HG03432 (cell line): Measurements from ENCODE around the gene CXADR.

ENCODE experiments used
- ATAC-seq: cut with Tn5 transposase; IDR thresholded peaks from one replicate; pipeline ENCODE4 v1.9.1; 2021; ENCODE audit warnings: mild to moderate bottlenecking, moderate library complexity; ENCODE audit not compliant: unreplicated experiment

CXADR gene

DNA sequence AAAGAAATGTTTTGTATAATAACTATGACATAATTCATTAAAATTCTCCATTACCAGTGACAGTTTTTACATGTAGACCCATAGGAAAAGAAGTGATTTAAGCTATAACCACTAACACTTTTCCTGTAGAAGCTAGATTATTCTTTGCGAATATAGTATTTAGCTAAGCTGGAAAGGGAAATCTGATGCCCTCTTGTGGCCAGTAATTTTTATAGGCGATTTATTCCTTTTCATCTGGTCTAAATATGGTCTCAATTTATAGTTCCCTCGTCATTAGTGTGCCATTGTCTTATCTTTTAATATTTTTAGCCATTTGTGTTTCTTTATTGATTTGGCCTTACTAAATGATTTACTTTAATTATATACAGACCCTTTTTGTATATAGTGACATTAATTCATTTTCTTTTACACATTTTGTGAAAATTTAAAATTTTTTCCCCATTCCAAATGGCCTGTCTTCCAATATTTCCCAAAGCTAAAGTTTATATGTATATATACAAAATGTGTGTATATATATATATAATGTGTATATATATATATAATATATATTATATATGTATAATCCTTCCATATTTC lies 73.1 kb downstream of the CXADR start:
- no peak for ATAC-seq

DNA sequence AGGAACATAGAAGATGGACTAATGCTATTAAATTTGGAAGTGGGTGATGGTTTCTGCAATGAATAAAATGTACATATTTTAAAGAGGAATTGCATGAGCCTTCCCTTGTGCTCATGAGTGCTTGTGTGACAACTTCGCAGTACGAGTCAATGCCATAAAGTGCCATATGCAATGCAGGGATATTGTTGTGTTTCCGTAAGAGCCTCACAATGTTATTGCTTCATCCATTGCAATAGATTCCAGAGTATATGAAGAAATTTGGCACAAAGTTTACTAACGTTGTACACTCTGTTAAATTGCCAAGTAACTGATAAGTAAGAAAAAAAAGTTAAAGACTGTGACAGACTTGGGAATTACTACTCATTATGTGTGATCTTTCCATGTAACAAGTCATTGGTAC lies 77.6 kb downstream of the CXADR start:
- ATAC-seq = no peak

DNA sequence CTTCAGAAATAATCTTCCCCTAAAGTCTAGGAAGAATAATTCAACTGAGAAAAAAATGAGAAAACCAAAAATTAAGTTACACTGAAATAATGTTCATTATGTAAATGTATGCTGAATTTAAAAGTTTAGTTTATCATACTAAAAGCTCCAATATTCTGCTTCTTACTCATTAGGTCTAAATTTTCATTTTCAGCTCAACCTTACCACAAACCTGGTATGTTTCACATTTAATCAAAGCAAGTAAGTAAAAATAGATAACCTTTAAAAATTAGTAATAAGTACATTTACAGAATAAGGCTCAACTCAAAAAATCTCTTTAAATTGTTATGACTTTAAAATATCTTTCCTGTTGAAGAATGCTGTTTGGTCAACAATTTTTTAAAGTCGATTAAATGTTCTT lies 84.8 kb downstream of the CXADR start:
- ATAC-seq = peak; percentile 31

DNA sequence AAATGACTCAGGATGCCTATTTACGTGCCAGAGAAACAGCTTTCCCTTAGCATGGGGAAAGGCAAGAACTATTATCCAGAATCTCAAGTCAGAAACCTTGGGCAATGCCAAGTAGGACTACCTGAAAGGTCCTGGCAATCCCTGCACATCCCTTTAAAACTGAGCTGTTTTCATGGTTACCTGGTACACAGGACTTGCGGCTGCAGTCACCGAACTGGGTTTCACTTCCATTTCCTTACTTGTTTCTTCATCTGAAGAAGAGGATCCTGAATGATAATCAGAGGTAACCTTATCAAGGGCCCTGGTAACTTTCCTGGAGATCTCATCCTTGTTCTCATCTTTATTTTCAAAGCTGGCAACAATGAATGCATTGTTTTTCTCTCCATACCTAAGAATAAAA lies 85.6 kb downstream of the CXADR start:
- ATAC-seq = peak; percentile 90

DNA sequence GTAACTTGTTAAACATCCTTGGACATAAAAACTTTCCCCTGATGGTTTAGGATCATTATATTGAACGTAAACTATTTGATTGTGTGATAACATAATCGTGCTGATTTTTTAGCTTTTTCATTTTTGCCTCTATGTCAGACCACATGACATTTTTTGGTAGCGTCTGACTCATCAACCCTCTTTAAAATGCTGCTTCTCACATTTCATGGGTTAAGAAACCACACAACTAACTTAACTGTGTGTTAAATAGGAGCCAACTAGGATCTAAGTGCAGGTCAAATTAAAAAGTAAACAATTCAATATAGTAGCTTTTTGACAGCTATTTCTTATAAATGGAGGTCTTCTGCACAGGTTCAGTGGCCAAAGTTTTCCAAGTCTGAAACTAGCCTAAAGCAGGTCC lies 90.0 kb downstream of the CXADR start:
- no peak for ATAC-seq

DNA sequence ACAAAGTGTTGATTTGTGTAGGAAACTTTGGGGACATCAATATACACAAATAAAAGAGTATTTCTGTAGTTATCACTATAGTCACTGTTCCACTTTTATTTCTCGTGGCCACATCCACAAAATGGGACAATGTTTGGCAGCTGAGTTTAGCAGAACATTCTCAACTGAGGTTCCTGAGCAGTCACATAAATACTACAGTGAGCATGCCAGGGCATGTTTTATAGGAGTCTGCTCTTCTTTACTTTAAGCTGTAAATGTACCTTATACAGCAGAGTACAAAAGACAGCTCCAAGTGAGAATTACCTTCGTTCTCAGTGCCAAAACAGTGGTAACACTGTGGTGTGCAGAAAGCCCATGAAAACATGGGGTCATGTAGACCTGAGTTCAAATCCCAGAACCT lies 94.8 kb downstream of the CXADR start:
- no peak for ATAC-seq

DNA sequence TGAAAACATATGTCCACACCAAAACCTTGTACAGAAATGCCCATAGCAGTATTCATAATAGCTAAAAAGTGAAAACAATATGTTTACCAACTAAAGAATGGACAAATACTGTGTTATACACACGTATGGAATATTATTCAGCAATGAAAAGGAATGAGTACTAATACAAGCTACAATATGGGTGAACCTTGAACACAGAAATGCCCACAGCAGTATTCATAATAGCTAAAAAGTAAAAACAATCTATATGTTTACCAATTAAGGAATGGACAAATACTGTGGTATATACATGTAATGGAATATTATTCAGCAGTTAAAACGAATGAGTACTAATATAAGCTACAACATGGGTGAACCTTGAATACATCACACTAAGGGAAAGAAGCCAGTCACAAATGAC lies 96.8 kb downstream of the CXADR start:
- no peak for ATAC-seq

DNA sequence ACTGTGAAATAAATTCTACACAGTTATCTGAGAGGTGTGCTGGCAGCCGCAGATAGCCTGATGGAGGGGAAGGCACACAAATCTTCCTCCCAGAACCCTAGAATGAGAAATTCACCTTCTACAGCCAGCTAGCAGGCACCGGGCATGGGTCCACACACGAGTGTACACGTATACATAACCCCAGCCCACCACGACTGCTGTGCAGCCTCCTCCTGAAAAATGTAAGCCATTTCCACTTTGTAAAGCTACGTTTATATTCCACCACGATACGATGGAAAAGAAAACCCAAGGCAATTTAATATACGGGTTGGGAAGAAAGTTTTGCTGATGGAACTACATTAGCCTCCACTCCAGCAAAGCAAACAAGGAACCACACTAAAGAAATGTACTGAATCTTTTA lies 98.1 kb downstream of the CXADR start:
- ATAC-seq = no peak

DNA sequence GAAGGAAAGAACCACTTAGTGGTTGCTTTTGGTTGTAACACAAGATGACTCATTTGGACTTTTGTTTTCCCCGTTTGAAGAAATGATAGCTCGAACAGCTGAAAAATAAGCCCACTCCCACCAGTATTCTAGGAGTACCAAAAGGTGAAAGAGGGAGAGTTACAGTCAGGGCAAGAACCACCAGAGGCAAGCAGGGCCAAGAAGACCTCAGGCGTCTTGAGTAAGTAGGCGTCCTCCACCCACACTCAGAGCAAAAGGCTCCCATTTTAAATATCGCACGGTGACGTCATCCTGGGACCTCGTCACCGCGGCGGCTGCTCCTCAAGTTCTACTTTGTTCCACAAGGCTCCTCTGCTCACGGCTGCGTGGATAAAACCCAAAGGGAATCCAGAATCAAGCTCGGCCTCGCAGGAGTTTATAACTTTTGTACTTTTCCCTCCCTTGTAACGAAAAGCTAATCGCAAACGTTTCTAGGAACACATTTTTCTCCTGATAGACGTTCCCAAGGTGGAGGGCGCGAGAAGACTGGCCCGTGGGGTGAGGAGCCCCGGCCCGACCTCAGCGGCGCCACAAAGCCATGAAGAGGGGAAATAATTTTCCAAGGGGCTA lies 98.7 kb downstream of the CXADR start:
- ATAC-seq = peak; percentile 64

DNA sequence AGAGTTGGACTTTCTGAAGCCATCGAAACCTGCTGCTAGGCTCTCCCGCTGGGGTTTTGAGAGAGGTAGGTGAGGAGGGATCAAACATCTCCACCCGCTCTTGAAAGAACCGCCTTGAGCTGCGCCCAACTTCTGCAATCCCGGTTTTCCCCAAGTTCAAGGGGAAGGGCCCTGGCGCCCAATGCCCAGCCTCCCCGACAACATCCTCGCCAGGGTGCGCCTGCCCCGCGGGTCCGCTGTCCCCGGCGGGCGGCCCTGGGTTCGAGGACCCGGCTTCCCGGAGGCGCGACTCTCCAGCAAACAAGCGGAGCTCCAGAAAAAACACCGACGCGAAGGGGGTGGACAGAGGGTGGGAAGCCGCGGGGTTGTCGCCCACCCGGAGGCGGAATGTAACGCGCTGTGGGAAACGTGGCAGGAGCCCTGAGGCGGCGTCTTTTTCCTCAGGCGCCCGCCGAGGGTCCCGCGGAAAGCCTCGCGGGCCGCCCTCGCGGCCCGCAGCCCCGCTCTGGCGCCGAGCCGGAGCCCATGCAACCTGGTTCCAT lies 99.3 kb downstream of the CXADR start:
- peak; percentile 15 for ATAC-seq

DNA sequence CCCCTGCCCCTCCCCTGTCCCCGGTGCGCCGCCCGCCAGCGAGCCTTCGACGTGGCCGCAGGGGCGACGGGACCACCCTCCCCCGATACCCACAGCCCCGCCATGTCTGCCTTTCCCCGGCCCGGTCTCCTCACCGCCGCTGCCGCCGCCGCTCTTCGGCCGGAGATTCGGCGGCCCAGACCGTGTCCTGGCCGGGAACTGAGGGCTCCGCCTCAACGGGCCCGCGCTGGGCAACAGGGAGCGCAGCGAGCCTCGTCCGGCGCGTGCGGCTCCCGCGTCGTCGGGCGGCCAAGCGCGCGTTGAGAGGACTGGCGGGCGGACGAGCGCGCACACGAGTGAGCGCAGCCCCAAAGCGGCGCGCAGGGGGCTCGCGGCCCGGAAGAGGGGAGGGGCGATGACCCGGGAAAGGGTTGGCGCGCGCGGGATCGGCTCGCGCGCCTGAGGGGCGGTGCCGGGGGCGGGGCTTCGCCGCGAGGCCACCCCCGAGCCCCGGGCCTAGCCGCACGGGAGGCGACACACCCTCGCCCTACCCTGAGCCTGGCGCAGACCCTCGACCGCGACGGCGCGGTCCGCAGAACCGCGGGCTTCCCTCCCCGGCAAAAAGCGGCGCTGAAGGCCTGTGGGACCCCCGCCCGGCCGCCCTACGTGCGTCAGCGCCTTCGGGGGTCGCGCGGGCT lies 99.9 kb downstream of the CXADR start, which contains the start of gene BTG3:
Gene BTG3, minus strand, starts transcription at position 337 of the 677 bp plus-strand sequence. CDS start 3,757 bp downstream, outside the sequence.
- ATAC-seq = peak; percentile 88

DNA sequence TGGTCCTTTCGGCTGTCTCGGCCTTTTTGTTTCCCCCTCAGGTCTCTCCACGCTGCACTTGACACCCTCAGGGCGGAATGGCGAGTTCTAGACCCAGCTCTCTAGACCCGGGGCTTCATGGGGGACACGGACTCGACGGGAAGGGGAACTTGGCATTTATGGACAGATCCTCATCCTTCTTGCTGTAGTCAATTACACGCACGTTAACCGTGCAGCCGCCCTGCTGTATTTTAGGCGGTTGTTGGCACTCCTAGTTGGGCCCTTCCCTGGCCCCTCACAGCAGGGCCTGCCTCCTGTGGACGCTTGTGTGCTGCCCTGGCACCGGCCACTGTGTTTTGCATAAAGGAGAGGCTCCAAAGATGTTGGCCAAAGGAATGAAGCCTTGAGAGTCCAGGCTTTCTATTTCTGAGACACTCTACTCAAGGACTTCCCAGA lies 100.4 kb downstream of the CXADR start:
- ATAC-seq = no peak

DNA sequence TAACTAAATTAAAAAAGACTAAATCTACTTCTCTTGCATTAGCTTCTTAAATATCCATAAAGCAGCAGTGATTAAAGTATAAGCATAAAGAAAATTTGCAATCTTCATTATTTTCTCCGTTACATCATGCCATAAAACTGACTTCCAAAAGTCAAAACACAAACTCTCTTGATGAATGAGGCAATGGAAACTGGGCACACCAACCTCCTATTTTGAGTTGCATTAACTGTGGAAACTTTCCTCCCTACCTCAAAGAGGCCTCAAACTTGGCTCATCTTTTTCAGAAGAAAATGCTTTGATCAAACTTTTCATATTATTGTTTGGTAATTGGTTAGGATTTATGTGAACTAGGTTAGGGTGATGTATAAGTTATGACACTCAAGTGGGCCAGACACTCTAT lies 104.0 kb downstream of the CXADR start:
- ATAC-seq = no peak

DNA sequence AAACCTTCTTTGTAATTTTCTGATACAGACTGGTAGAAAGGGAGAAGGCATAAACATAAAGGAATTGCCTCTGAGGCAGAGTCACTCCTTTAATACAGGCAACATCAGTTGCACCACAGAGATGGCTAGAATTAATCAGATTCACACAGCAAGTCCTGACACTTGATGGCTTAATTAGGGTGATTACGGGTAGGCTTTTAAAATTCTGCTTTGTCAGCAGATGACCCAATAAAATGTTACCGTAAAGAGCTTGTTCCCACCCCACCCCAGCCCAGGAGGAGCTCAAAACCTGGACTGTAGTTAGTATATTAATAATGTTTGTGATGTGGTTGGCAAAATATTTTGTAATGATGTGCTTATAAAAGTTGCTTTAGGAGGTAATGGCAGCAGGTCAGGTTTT lies 109.2 kb downstream of the CXADR start:
- ATAC-seq = no peak

DNA sequence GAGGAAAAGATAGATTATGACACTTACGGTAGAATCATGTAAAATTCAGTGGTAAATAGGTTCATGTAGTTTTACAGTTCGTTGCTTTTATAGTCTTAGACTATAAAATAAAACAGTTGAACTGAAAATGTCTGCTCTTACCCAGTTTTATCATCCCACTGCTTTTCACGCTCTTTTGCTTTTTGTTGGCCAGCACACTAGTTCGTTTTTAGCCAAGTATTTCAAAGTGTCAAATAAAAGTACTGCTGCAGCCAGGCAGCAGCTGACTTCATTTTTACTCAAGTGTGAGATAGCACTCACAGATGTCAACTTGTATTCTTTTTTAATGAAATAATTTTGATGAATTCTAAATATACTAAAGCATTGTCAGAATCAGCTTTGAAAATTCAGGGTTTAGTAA lies 118.4 kb downstream of the CXADR start:
- no peak for ATAC-seq

DNA sequence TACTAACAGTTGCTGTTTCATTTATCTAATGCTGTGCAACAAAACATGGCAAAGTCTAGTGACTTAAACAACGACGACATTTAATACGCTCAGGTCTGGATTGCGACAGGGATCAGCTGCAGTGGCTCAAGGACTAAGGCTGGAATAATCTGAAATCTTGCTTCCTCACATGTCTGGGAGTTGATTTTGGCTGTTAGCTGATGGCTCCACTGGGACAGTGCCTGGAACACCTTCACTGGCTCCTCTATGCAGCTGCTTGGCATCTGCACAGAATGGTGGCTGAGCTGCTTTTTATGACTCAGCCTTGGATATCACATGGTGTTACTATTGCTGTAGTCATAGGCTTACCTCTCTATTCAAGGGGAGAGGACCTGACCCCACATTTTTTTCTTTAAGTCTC lies 123.9 kb downstream of the CXADR start:
- no peak for ATAC-seq

DNA sequence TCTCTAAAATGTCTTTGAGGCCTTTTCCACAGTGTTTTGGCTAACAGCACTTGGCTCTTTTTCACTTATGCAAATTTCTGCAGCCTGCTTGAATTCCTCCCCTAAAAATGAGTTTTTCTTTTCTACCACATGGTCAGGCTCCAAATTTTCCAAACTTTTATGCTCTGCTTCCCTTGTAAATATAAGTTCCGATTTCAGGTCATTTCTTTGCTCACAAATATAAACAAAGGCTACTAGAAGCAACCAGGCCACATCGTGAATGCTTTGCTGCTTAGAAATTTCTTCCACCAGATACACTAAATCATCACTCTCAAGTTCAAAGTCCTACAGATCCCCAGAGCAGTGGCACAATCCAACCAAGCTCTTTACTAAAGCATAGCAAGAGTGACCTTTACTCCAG lies 128.0 kb downstream of the CXADR start:
- ATAC-seq = no peak
